ENCODE measurements around the gene EFS.
"Not testable (repeated sequence)": the region's sequence is repeated elsewhere in the genome, so short reads cannot be mapped to it uniquely, and the experiment has no call there.

EFS gene

GRCh38 chr14:23388996-23389395 is 24.0 kb upstream of the EFS start:
- no peak for TF ChIP-seq CTCF (IDR thresholded peaks at IDR 0.05; ENCODE audit: control insufficient read depth, extremely low read depth, insufficient read depth)

DNA sequence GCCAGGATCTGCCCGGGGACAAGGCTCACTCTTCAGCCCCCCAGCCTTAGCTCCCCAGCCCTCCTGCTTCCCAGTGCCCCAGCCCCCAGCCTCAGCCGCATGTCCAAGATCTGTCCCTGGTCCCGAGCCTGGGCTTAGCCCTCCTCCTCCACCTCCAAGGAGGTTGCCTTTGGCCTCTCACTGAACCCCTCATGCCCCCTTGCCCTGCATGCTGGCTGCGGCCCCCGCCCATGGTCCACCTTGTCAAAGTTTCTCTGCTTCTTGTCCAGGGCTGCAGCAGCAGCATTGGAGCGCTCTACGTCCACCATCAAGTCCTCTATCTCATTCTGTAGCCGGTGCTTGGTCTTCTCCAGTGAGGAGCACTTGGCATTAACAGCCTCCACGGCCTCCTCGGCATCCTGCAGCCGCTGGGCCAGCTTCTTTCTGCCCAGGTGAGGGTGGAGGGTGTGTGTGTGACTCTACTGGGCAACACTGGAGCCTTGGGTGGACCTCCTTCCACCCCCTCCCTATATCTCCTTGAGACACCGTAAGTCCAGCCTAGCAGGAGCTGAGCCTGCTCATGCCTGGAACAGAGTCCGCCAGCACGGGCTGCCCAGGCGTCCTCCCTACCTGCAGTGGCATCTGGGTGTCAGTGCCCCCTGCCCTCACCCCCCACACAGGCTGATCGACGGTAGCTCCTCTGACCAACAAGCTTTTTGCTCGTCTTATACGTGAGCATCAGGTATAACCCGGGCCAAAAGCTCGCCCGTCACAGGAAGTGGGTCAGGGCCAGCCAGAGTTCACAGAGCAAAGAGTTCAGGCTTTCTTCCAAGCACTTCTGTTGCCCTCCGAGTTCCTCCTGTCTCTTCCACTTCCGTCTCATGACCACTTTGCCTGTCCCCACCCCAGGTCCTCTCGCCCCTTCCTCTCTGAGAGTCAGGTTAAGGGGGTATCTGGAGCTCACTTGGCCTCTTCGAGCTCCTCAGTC is 23.2 kb upstream of the EFS start:
- no peak for TF ChIP-seq CTCF (IDR thresholded peaks at IDR 0.05; ENCODE audit: control insufficient read depth, extremely low read depth, insufficient read depth)
- DNase-seq (ENCODE audit: low read depth): no peak
- H3K4me3 ChIP-seq (ENCODE audit: low read depth, low read length): no peak overlapping the region

More at GRCh38 chr14:23388996-23389395, 24.0 kb upstream of the EFS start:
- DNase-seq (ENCODE audit: low read depth): no peak
- no peak overlapping the region for H3K4me3 ChIP-seq (ENCODE audit: low read depth, low read length)

DNA sequence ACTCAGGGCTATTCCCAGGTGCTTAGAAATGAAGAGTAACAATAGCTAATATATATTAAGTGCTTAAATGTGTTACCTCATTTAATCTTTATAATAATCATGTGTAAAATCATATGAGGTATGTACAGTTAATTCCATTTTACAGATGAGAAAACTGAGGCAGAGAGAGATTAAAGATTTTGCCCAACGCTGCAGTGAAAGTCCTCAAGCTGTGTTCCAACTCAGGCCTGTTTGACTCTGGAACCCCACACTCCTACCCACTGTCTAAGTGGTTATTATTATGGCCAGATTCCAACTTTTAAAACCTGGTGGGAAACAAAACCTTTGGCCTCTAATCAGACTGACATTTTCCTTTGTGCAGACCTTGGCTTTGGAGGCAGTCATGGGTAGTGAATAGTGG is 22.0 kb upstream of the EFS start:
- TF ChIP-seq CTCF (IDR thresholded peaks at IDR 0.05; ENCODE audit: control insufficient read depth, extremely low read depth, insufficient read depth): no peak
- no peak overlapping the region for H3K4me3 ChIP-seq (ENCODE audit: low read depth, low read length)
- no peak for DNase-seq (ENCODE audit: low read depth)

GRCh38 chr14:23386266-23386657 is 21.3 kb upstream of the EFS start:
- not testable (repeated sequence) for DNase-seq (ENCODE audit: low read depth); H3K4me3 ChIP-seq (ENCODE audit: low read depth, low read length)

GRCh38 chr14:23385642-23386265 is 20.8 kb upstream of the EFS start:
- DNase-seq (ENCODE audit: low read depth): no peak
- no peak for TF ChIP-seq CTCF (IDR thresholded peaks at IDR 0.05; ENCODE audit: control insufficient read depth, extremely low read depth, insufficient read depth)
- no peak overlapping the region for H3K4me3 ChIP-seq (ENCODE audit: low read depth, low read length)

DNA sequence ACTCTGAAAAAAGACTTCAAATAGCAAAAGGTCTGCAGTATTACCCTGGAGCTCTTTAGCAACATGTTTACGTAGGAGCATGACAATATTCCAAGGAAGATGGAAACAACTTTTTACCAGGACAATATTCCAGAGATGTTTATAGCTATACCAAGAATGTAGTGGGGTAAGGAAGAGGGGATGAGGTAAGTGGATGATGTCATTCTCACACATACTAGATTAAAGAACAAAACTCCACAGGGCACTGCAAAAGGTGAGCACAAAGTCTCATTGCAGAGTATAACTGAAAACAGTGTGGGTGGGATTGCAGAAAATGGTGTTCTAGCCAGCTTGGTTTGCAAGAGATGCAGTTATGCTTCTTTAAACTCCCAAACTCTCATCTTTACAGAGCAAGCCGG is 20.3 kb upstream of the EFS start:
- TF ChIP-seq CTCF (IDR thresholded peaks at IDR 0.05; ENCODE audit: control insufficient read depth, extremely low read depth, insufficient read depth): no peak
- H3K4me3 ChIP-seq (ENCODE audit: low read depth, low read length): no peak overlapping the region
- no peak for DNase-seq (ENCODE audit: low read depth)

DNA sequence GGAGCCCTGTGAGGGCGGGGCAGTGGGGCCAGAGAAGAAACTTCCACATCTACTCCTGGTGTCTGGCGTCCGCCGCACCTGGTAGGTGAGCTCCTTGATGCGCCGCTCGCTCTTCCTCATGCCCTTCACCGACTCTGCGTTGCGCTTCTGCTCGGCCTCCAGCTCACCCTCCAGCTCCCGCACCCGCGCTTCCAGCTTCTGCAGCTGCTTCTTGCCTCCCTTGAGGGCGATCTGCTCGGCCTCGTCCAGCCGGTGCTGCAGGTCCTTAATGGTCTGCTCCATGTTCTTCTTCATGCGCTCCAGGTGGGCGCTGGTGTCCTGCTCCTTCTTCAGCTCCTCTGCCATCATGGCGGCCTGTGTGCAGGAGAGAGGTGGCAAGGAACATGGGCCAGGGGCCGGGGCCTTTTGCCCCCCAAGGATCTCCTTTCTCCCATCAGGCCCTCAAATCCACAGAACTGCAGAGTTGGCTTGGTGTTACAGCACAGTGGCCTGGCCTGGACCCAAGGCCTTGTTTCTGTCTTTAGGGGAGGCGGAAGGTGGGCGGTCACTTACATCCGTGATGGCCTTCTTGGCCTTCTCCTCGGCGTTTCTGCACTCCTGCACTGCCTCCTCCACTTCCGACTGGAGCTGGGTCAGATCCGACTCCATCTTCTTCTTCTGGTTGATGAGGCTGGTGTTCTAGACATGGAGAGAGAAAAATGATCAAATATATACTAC is 19.6 kb upstream of the EFS start:
- DNase-seq (ENCODE audit: low read depth): no peak
- TF ChIP-seq CTCF (IDR thresholded peaks at IDR 0.05; ENCODE audit: control insufficient read depth, extremely low read depth, insufficient read depth): no peak
- H3K4me3 ChIP-seq (ENCODE audit: low read depth, low read length): no peak overlapping the region
